Loucy (cell line): Measurements from ENCODE around the gene STUM.

Experiments used
- CTCF ChIP-seq: fragments of 200-600 bp; sonication (generic); conservative IDR thresholded peaks from 2 replicates; pipeline ENCODE4 v1.5.1; 2014; ENCODE audit warnings: mild to moderate bottlenecking, antibody characterized with exemption, low read length
- EZH2phosphoT487 ChIP-seq: fragments of 200-600 bp; IDR thresholded peaks from 2 replicates; pipeline ENCODE4 v1.6.1; 2018; ENCODE audit warnings: antibody characterized with exemption, mild to moderate bottlenecking, moderate library complexity, borderline replicate concordance

GRCh38 chr1:226586650-226587422, 38.3 kb downstream of the STUM start:
- TF ChIP-seq CTCF (no peak), EZH2phosphoT487 (no peak)
